ENCODE results near the gene FADS6.

GRCh38 chr17:74924250-74924948 lies 31.0 kb upstream of the FADS6 start, which contains the start of gene OTOP2:
- TF ChIP-seq CTCF (IDR thresholded peaks at IDR 0.05) (no peak), POLR2A (IDR thresholded peaks at IDR 0.05) (no peak)

Measured in uterus (tissue), 2 donors.